Endothelial cell of umbilical vein (primary cell): ENCODE measurements around the gene ADSL. TPM values are rescaled to one million over a fixed set of nuclear protein-coding genes. Genes with fewer than 3 reads are reported as not detected.

Experiments used
- BruUV-seq: library from RNA; stranded (reverse); fragments of 400-500 nt; replicated peaks from 2 replicates; lab custom pipeline; 2021; lab: Mats Ljungman, UMichigan
- CTCF ChIA-PET: fragments of 300-600, 350-600 bp; sonication (Branson Sonifier 250); formaldehyde crosslinking; loops from one replicate; lab custom pipeline; 2021; ENCODE audit warnings: antibody characterized with exemption, inconsistent platforms; lab: Charles Lee
- POLR2A ChIA-PET: fragments of 300-600, 350-600 bp; sonication (Branson Sonifier 250); formaldehyde crosslinking; loops from one replicate; lab custom pipeline; 2021; ENCODE audit warnings: antibody characterized with exemption, inconsistent platforms; lab: Charles Lee
- DNase-seq: peaks from one replicate; pipeline ENCODE4 v3.0.0-alpha.2; 2011; ENCODE audit warnings: low read depth, low spot score
- FAIRE-seq: peaks from 2 replicates; lab custom pipeline; 2011; peaks lifted over from hg19 to GRCh38; lab: Jason Lieb, UNC
- H2AFZ ChIP-seq: 2 replicates; pipeline ENCODE4 v1.6.0; 2012; ENCODE audit warnings: low read depth, low read length, control low read depth, inconsistent platforms
- H3K27ac ChIP-seq: 2 replicates; pipeline ENCODE4 v1.5.1; 2011; ENCODE audit warnings: low read depth, mild to moderate bottlenecking, control low read depth, low read length, moderate library complexity; ENCODE audit not compliant: insufficient read depth
- H3K27me3 ChIP-seq, 2 experiments: 2 replicates each; pipeline versions ENCODE4 v1.6.0 to v1.6.1; 2011; ENCODE audit warnings: low read length in 2 of 2, mixed read lengths in 1 of 2; ENCODE audit not compliant: control insufficient read depth in 2 of 2, insufficient read depth in 2 of 2
- H3K36me3 ChIP-seq, 2 experiments: 2 replicates in 1 of 2; 3 replicates in 1 of 2; pipeline ENCODE4 v1.5.1; 2011; ENCODE audit warnings: low read length in 2 of 2, mild to moderate bottlenecking in 1 of 2, moderate library complexity in 1 of 2; ENCODE audit not compliant: control insufficient read depth in 2 of 2, insufficient read depth in 2 of 2; ENCODE audit errors: extremely low read depth in 1 of 2
- H3K4me1 ChIP-seq: 3 replicates; pipeline ENCODE4 v1.5.1; 2011; ENCODE audit warnings: mild to moderate bottlenecking, low read length; ENCODE audit not compliant: control insufficient read depth, insufficient read depth; ENCODE audit errors: extremely low read depth
- H3K4me2 ChIP-seq: 2 replicates; pipeline ENCODE4 v1.6.1; 2011; ENCODE audit warnings: low read length, control low read depth, mixed read lengths; ENCODE audit not compliant: insufficient read depth
- H3K4me3 ChIP-seq, 3 experiments: fragments of 200-600 bp in 1 of 3; sonication (generic), shearing (Covaris generic) in 1 of 3; replicated peaks in 1 of 3; 2 replicates each; pipeline ENCODE4 v1.5.1; 2011 to 2016; ENCODE audit warnings: control low read depth in 3 of 3, low read length in 3 of 3, mild to moderate bottlenecking in 2 of 3, inconsistent platforms in 1 of 3, low read depth in 1 of 3, moderate library complexity in 1 of 3; ENCODE audit not compliant: insufficient read depth in 1 of 3
- H3K79me2 ChIP-seq: 2 replicates; pipeline ENCODE4 v1.6.0; 2012; ENCODE audit warnings: low read length, inconsistent platforms; ENCODE audit not compliant: control insufficient read depth, insufficient read depth
- H3K9ac ChIP-seq: replicated peaks from 2 replicates; pipeline ENCODE3; 2011; ENCODE audit warnings: low read length, control low read depth; ENCODE audit not compliant: insufficient read depth; ENCODE audit errors: extremely low read depth
- H3K9me1 ChIP-seq: replicated peaks from 3 replicates; pipeline ENCODE4 v1.6.0; 2011; ENCODE audit warnings: mild to moderate bottlenecking, low read length; ENCODE audit not compliant: control insufficient read depth, insufficient read depth; ENCODE audit errors: extremely low read depth
- H3K9me3 ChIP-seq: replicated peaks from 2 replicates; pipeline ENCODE4 v1.5.1; 2012; ENCODE audit warnings: low read length, inconsistent platforms; ENCODE audit not compliant: control insufficient read depth, insufficient read depth
- H4K20me1 ChIP-seq: replicated peaks from 2 replicates; pipeline ENCODE3; 2011; ENCODE audit warnings: mild to moderate bottlenecking, low read length; ENCODE audit not compliant: control insufficient read depth, insufficient read depth; ENCODE audit errors: extremely low read depth
- EZH2 ChIP-seq: IDR thresholded peaks from 2 replicates; pipeline ENCODE4 v1.6.1; 2012; ENCODE audit warnings: borderline replicate concordance, low read depth, mild to moderate bottlenecking, moderate library complexity, low read length, inconsistent platforms; ENCODE audit not compliant: severe bottlenecking
- FOS ChIP-seq: IDR thresholded peaks from 2 replicates; pipeline ENCODE4 v1.6.1; 2011; ENCODE audit warnings: mild to moderate bottlenecking, low read length, moderate library complexity, borderline replicate concordance; ENCODE audit not compliant: insufficient read depth
- GATA2 ChIP-seq: IDR thresholded peaks from 2 replicates; pipeline ENCODE4 v1.7.0; 2011; ENCODE audit warnings: low read depth, mild to moderate bottlenecking, moderate library complexity, mixed read lengths, low read length; ENCODE audit not compliant: insufficient read length, insufficient read depth
- JUN ChIP-seq: IDR thresholded peaks from 2 replicates; pipeline ENCODE4 v1.6.1; 2011; ENCODE audit warnings: borderline replicate concordance, low read depth; ENCODE audit not compliant: insufficient read length, insufficient read depth
- MYC ChIP-seq: IDR thresholded peaks from one replicate; pipeline ENCODE4 v1.6.1; 2011; ENCODE audit warnings: mild to moderate bottlenecking, low read depth, low read length
- POLR2A ChIP-seq: IDR thresholded peaks from 2 replicates; pipeline ENCODE4 v1.6.1; 2012; ENCODE audit warnings: low read depth, mild to moderate bottlenecking, control low read depth, low read length
- POLR2AphosphoS5 ChIP-seq: IDR thresholded peaks from 2 replicates; pipeline ENCODE4 v1.6.1; 2012; ENCODE audit warnings: low read depth, mild to moderate bottlenecking, control low read depth, low read length, moderate library complexity; ENCODE audit not compliant: insufficient read depth
- dilution Hi-C: fragments of 300-500 bp; cut with MboI; formaldehyde crosslinking; loops from one replicate; pipeline ENCODE4 v1.15.0; 2019; ENCODE audit warnings: low sequenced_read_pairs; ENCODE audit not compliant: extremely low pct_ligation_motif_present
- intact Hi-C: fragments of 100-400 bp; cut with micrococcal nuclease; formaldehyde crosslinking; loops from one replicate; pipeline ENCODE4 v1.10.0; 2022
- polyA plus RNA-seq, 4 experiments: library from polyadenylated mRNA; depleted of rRNA in 3 of 4; stranded (reverse) in 3 of 4; unstranded in 1 of 4; fragments of >200 nt; gene quantifications; 2 replicates each; pipeline versions ENCODE4 v1.2.1 to v1.2.3, GENCODE V29; 2011 to 2012; ENCODE audit warnings: missing spikeins in 1 of 4
- total RNA-seq: library from RNA; stranded (reverse); gene quantifications from 2 replicates; pipeline ENCODE4 v1.2.3, GENCODE V29; 2021
- TF ChIP-seq, protein P1 (sequence below), 2 donors: IDR thresholded peaks; 1 replicate in 1 of 2; 2 replicates in 1 of 2; pipeline ENCODE4 v1.5.1; 2011; ENCODE audit warnings: low read length in 2 of 2, mild to moderate bottlenecking in 2 of 2, moderate library complexity in 2 of 2, control low read depth in 1 of 2, inconsistent platforms in 1 of 2, low read depth in 1 of 2; ENCODE audit not compliant: insufficient read depth in 1 of 2; ENCODE audit errors: extremely low read depth in 1 of 2
- TF ChIP-seq, protein P2 (sequence below): IDR thresholded peaks from 2 replicates; pipeline ENCODE4 v1.6.1; 2011; ENCODE audit not compliant: insufficient read depth, insufficient read length

ADSL gene
- total and polyA plus RNA-seq, 2 donors (not counting 3 experiments of a cell fraction or from before 2014, with no cell fraction given), result 103 to 141 TPM

DNA sequence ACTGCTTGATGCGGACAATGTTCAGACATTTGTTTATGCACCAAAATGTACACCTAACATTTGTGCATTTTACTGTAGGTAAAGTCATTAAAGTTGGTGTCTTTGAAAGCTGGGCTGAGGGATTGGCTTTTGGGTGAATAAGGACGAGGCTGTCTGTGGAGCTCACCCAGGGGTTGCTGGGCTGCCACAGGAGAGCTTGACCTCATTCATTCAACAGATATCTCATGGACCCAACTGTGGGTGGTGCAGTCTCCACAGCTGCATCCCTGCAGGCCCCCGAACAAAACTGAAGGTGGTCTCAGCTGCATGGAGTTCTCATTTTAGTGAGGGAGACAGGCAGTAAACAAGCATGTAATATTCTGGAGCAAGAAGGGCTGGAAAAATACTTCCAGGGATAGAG lies 56.8 kb downstream of the ADSL start:
- BruUV-seq, result no TSS peak
- Histone ChIP-seq H3K9me3 (no peaks in the 10 kb centered on the region), H3K27ac (no peak overlapping the region), H3K27me3 (no peaks in the 10 kb centered on the region), H3K9ac (no peak overlapping the region), H4K20me1 (no peaks in the 10 kb centered on the region), H3K4me1 (no peaks in the 10 kb centered on the region), H3K4me3 (no peak overlapping the region), H2AFZ (no peak overlapping the region), H3K4me2 (no peak overlapping the region), H3K79me2 (no peaks in the 10 kb centered on the region), H3K36me3 (peaks cover 4 to 40% of the 10 kb centered on the region in 2 experiments), H3K9me1 (no peaks in the 10 kb centered on the region)
- ChIA-PET POLR2A (no interaction called here), CTCF (no interaction called here)
- DNase-seq (no peak), FAIRE-seq (no peak)
- intact Hi-C loops (no loop called here), dilution Hi-C loops (no loop called here)
- no peak for TF ChIP-seq JUN

DNA sequence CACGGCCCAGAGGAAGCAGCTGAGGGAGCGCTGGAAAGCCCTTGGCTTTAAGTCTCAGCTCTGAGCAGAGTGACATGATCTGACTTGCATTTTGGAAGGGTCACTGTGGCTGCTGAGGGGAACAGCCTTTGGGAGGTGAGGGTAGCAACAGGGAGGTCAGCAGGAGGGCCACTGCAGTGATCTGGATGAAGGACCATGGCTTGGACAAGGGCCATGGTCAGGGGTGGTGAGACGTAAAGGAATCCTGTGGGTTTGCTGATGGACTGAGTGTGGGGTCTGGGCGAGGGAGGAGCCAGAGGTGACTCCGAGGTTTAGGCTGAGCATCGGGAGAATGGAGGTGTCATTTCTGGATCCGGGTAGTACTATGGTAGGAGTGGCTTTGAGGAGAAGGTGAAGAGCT lies 57.4 kb downstream of the ADSL start:
- no peak overlapping the region for H3K27ac ChIP-seq
- no peaks in the 10 kb centered on the region for H3K27me3 ChIP-seq
- no peak overlapping the region for H3K4me2 ChIP-seq
- no peaks in the 10 kb centered on the region for H3K9me1 ChIP-seq
- no peak overlapping the region for H2AFZ ChIP-seq
- BruUV-seq, result no TSS peak
- POLR2A ChIA-PET, result no interaction called here
- no peak for DNase-seq
- TF ChIP-seq GATA2 (no peak), POLR2AphosphoS5 (no peak), JUN (no peak), EZH2 (no peak), POLR2A (no peak), FOS (no peak), MYC (no peak)
- TF ChIP-seq, protein P1, sequence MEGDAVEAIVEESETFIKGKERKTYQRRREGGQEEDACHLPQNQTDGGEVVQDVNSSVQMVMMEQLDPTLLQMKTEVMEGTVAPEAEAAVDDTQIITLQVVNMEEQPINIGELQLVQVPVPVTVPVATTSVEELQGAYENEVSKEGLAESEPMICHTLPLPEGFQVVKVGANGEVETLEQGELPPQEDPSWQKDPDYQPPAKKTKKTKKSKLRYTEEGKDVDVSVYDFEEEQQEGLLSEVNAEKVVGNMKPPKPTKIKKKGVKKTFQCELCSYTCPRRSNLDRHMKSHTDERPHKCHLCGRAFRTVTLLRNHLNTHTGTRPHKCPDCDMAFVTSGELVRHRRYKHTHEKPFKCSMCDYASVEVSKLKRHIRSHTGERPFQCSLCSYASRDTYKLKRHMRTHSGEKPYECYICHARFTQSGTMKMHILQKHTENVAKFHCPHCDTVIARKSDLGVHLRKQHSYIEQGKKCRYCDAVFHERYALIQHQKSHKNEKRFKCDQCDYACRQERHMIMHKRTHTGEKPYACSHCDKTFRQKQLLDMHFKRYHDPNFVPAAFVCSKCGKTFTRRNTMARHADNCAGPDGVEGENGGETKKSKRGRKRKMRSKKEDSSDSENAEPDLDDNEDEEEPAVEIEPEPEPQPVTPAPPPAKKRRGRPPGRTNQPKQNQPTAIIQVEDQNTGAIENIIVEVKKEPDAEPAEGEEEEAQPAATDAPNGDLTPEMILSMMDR (IDR thresholded peaks at IDR 0.05; ENCODE audit: extremely low read depth in 1 of 2, insufficient read depth in 1 of 2, low read depth in 1 of 2, low read length in 2 of 2), result no peak
- TF ChIP-seq, protein P2, sequence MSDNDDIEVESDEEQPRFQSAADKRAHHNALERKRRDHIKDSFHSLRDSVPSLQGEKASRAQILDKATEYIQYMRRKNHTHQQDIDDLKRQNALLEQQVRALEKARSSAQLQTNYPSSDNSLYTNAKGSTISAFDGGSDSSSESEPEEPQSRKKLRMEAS, result no peak
- dilution Hi-C loops, result no loop called here
- CTCF ChIA-PET, result interaction anchor here (1.2 kb wide), 1 partner anchor 11 kb away, joined by 3 read pairs; no protein-coding TSS in a partner anchor
- no peak for FAIRE-seq
- H3K4me1 ChIP-seq, result no peaks in the 10 kb centered on the region
- H3K9ac ChIP-seq, result no peak overlapping the region
- H3K79me2 ChIP-seq, result no peaks in the 10 kb centered on the region
- no peaks in the 10 kb centered on the region for H3K9me3 ChIP-seq
- H3K36me3 ChIP-seq, result peaks cover 4 to 43% of the 10 kb centered on the region in 2 experiments
- no peak overlapping the region for H3K4me3 ChIP-seq
- intact Hi-C loops, result no loop called here
- H4K20me1 ChIP-seq, result no peaks in the 10 kb centered on the region
